T-helper 2 cell treated with Interferon-gamma antibody and Interleukin-4, amounts not matched to agents 5 μg/mL and 100 μg/mL, for 36 hours (primary cell): ENCODE data around the gene AOPEP.
"Not testable (repeated sequence)": the region's sequence is repeated elsewhere in the genome, so short reads cannot be mapped to it uniquely, and the experiment has no call there.

ENCODE experiments used
- DNase-seq: peaks from one replicate; pipeline ENCODE4 v3.0.0; 2021; ENCODE audit warnings: low spot score
- H3K27ac Mint-ChIP-seq: one replicate; pipeline ENCODE4 v1.8.0; 2021; ENCODE audit warnings: mild to moderate bottlenecking, mixed read lengths
- H3K27me3 Mint-ChIP-seq: one replicate; pipeline ENCODE4 v1.8.0; 2021; ENCODE audit warnings: low read depth, mixed read lengths
- H3K36me3 Mint-ChIP-seq: one replicate; pipeline ENCODE4 v1.8.0; 2021; ENCODE audit warnings: low read depth, mixed read lengths
- H3K4me1 Mint-ChIP-seq: one replicate; pipeline ENCODE4 v1.8.0; 2021; ENCODE audit warnings: low read depth, mixed read lengths
- H3K4me3 Mint-ChIP-seq: one replicate; pipeline ENCODE4 v1.8.0; 2022; ENCODE audit warnings: mild to moderate bottlenecking, moderate library complexity, mixed read lengths
- H3K9me3 Mint-ChIP-seq: one replicate; pipeline ENCODE4 v1.8.0; 2021; ENCODE audit warnings: mixed read lengths

The AOPEP gene

GRCh38 chr9:94956731-94957130 is 230.2 kb downstream of the AOPEP start:
- H3K27me3 Mint-ChIP-seq = no peaks in the 10 kb centered on the region

GRCh38 chr9:94960964-94961363 is 234.5 kb downstream of the AOPEP start:
- Mint-ChIP-seq H3K4me1 (no peaks in the 10 kb centered on the region), H3K27ac (no peak overlapping the region), H3K4me3 (no peak overlapping the region), H3K36me3 (peaks cover 1% of the 10 kb centered on the region), H3K27me3 (no peaks in the 10 kb centered on the region), H3K9me3 (no peaks in the 10 kb centered on the region)
- DNase-seq = no peak

More at GRCh38 chr9:94956731-94957130, 230.2 kb downstream of the AOPEP start:
- Mint-ChIP-seq H3K27ac (no peak overlapping the region), H3K9me3 (no peaks in the 10 kb centered on the region), H3K36me3 (peaks cover 5% of the 10 kb centered on the region), H3K4me3 (no peak overlapping the region), H3K4me1 (peaks cover 15% of the 10 kb centered on the region)
- DNase-seq = no peak

DNA sequence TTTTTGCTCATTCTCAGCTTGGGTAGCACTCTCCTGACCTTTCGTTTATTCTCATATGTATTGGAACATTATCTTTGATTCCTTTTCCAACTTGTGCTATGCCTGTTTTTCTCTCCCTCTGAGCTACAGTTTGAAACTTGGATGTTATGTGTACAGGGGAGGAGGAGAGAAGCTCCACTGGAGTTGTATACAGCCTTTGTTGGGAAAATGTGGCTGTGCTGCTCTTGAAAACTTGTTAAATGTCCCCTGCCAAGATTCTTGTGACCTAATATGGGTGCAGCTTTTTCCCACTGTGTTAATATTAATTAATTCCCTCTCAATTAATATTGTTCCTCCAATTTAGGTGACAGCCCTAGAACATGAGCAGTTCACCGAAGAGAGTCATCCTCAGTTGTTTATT is 235.4 kb downstream of the AOPEP start:
- no peaks in the 10 kb centered on the region for H3K9me3 Mint-ChIP-seq

GRCh38 chr9:94965631-94966030 is 239.1 kb downstream of the AOPEP start:
- H3K9me3 Mint-ChIP-seq, H3K36me3 Mint-ChIP-seq, H3K4me1 Mint-ChIP-seq, H3K27me3 Mint-ChIP-seq, DNase-seq, H3K4me3 Mint-ChIP-seq, H3K27ac Mint-ChIP-seq: not testable (repeated sequence)

More for the DNA sequence above, 235.4 kb downstream of the AOPEP start:
- Mint-ChIP-seq H3K4me3 (no peak overlapping the region), H3K4me1 (no peaks in the 10 kb centered on the region), H3K27me3 (no peaks in the 10 kb centered on the region), H3K27ac (no peak overlapping the region), H3K36me3 (no peaks in the 10 kb centered on the region)
- no peak for DNase-seq

DNA sequence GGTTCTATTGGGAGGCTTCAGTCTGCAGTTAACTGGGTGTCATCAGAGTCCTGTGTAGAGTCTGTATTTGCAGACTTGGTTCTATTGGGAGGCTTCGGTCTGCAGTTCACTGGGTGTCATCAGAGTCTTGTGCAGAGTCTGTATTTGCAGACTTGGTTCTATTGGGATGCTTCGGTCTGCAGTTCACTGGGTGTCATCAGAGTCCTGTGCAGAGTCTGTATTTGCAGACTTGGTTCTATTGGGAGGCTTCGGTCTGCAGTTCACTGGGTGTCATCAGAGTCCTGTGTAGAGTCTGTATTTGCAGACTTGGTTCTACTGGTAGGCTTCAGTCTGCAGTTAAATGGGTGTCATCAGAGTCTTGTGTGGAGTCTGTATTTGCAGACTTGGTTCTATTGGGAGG is 239.5 kb downstream of the AOPEP start:
- not testable (repeated sequence) for H3K36me3 Mint-ChIP-seq, H3K27ac Mint-ChIP-seq, H3K27me3 Mint-ChIP-seq, H3K9me3 Mint-ChIP-seq, DNase-seq, H3K4me3 Mint-ChIP-seq, H3K4me1 Mint-ChIP-seq

GRCh38 chr9:94967482-94967881 is 241.0 kb downstream of the AOPEP start:
- Mint-ChIP-seq H3K36me3 (no peaks in the 10 kb centered on the region), H3K27me3 (no peaks in the 10 kb centered on the region), H3K27ac (no peak overlapping the region), H3K9me3 (no peaks in the 10 kb centered on the region), H3K4me3 (no peak overlapping the region), H3K4me1 (no peaks in the 10 kb centered on the region)
- DNase-seq = no peak

DNA sequence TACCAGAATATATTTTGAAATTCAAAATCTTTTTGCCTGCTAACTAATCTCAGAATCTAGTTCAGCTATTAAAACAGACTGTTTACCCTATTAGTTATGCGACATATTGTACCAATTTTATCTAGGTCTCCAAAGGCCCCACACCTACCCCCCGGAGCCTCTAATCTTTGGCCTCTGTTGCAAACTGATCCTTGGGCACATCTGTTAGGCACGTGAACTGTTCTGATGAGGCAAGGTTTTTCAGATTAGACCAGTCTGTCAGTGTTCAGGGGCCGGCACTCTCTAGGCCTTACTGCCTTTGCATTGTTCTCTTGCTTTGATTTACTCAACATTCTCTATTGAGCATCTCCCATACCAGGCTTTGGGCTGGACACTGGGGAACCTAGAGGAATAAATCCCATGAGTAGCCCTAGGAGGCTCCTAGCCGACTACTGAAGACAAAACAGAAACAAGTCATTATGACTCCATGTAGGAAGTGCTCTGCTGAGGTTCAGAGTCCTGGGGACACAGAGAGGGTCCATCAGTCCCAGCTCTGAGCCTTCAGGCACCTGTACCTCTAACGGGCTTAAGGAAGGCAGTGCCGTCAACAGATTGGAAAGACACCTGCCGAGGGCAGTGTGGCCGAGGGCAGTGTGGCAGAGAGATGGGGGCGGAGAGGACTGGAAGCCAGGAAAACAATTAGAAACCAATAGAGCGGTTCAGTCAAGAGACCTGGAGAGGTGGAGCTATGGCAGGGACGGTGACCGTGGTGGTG is 245.1 kb downstream of the AOPEP start:
- Mint-ChIP-seq H3K4me3 (no peak overlapping the region), H3K4me1 (no peaks in the 10 kb centered on the region), H3K27me3 (no peaks in the 10 kb centered on the region), H3K27ac (no peak overlapping the region), H3K9me3 (no peaks in the 10 kb centered on the region), H3K36me3 (no peaks in the 10 kb centered on the region)
- DNase-seq = no peak

GRCh38 chr9:94973451-94973941 is 247.0 kb downstream of the AOPEP start:
- Mint-ChIP-seq H3K27ac (no peak overlapping the region), H3K4me3 (no peak overlapping the region), H3K9me3 (no peaks in the 10 kb centered on the region), H3K27me3 (no peaks in the 10 kb centered on the region), H3K4me1 (no peaks in the 10 kb centered on the region), H3K36me3 (no peaks in the 10 kb centered on the region)
- DNase-seq = no peak

DNA sequence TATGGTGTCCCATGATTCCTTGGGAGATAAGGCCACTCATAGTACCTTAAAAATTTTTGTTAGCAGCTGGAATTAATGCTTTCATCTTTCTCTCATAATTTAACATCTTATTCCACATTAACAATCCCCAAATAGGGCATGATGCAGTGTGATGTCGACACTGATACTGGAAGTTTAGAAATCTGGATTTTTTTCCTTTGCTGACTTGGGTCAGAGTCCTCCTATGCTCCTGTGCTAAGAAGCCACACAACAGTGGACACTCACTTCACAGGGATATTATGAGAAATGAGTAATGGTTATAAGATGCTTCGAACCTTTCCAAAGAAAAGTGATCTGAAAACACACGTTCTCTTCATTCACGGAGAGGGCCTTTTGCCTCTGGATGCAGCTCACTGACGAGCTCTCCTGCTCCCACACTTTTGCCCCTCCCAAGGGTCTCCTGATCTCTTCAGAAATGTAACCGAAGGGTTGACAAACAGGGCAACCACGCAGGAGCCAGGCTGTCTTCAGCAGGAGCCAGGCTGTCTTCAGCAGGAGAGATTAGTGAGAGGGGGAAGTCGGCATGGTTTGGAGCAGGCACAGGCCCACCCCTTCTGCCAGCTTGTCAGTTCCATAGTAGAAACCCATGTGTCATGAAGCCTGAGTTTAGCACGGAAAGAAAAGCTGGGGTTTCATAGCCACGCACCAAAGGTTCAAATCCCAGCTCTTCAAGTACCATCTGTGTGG is 247.8 kb downstream of the AOPEP start:
- H3K9me3 Mint-ChIP-seq = no peaks in the 10 kb centered on the region
- H3K4me1 Mint-ChIP-seq = no peaks in the 10 kb centered on the region
- no peaks in the 10 kb centered on the region for H3K27me3 Mint-ChIP-seq
- no peak for DNase-seq
- no peak overlapping the region for H3K27ac Mint-ChIP-seq
- H3K36me3 Mint-ChIP-seq = no peaks in the 10 kb centered on the region
- H3K4me3 Mint-ChIP-seq = no peak overlapping the region

- Mint-ChIP-seq H3K4me3 (no peak overlapping the region), H3K27me3 (no peaks in the 10 kb centered on the region), H3K9me3 (no peaks in the 10 kb centered on the region), H3K27ac (no peak overlapping the region), H3K36me3 (no peaks in the 10 kb centered on the region), H3K4me1 (no peaks in the 10 kb centered on the region)
- DNase-seq = no peak
These were observed 249.0 kb downstream of the AOPEP start for GRCh38 chr9:94975480-94975879.

- Mint-ChIP-seq H3K27me3 (no peaks in the 10 kb centered on the region), H3K36me3 (no peaks in the 10 kb centered on the region), H3K9me3 (no peaks in the 10 kb centered on the region), H3K4me1 (no peaks in the 10 kb centered on the region), H3K27ac (no peak overlapping the region), H3K4me3 (no peak overlapping the region)
- no peak for DNase-seq
These were observed 249.6 kb downstream of the AOPEP start for GRCh38 chr9:94976077-94976476.

DNA sequence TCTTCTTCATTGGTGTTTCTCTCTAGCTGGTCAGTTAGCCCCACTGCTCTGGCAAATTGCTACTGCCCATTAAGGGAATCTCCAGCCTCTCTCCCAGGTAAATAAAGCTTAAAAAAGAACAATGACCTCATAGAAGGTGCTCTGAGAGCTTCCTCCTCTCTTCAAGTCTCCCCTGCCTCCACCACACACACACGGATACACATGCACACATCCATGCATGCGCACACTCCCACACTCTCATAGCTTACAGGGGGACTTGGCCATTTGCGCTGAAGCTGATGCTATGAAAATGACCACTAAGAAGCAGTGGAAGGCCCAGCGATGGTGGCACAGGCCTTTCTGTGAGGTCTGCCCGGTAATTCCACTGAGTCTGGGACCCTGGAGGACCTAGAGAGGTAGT is 250.9 kb downstream of the AOPEP start:
- peaks cover 2% of the 10 kb centered on the region for H3K4me1 Mint-ChIP-seq
- no peaks in the 10 kb centered on the region for H3K36me3 Mint-ChIP-seq
- DNase-seq = no peak
- H3K27me3 Mint-ChIP-seq = no peaks in the 10 kb centered on the region
- no peak overlapping the region for H3K27ac Mint-ChIP-seq
- H3K4me3 Mint-ChIP-seq = no peak overlapping the region
- H3K9me3 Mint-ChIP-seq = no peaks in the 10 kb centered on the region

GRCh38 chr9:94979904-94980507 is 253.5 kb downstream of the AOPEP start:
- Mint-ChIP-seq H3K36me3 (no peaks in the 10 kb centered on the region), H3K4me3 (no peak overlapping the region), H3K9me3 (no peaks in the 10 kb centered on the region), H3K27me3 (no peaks in the 10 kb centered on the region), H3K4me1 (peaks cover 6% of the 10 kb centered on the region), H3K27ac (no peak overlapping the region)
- no peak for DNase-seq

DNA sequence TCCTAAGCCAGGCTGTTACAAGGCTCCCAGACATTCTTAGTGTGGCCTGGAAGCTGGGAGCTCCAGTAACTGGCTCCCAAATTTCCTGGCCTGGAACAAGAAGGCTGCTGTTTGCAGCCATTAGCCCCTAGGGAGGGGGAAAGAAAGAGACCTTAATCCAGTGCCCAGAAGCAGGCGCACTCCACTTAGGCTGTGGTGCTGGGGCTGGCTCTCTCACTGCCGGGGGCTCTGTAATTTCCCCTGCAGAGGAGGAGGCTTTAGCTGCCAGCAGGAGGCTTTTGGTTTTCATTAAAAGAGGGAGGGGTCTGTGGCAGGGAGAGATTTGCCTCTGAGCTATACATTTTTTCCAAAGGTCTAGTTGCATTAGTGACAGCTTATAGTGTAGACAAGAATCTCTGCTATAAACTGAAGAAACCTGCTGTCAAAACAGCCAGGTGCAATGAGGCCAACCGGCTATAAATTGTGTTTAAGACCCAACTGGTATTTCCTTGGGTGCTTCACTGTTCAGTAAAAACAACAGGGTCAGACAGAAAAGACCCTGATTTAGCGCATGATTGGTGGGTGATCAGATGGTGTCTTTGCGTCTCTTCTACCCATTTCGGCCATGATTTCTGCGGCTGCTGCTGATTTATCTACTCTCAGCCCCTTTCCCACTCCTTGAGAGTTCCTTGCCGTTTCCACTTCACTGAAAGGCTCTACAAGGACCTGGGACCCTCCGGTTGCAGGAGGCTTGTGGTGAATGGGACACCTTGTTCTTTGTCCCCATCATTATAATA is 254.6 kb downstream of the AOPEP start:
- H3K4me1 Mint-ChIP-seq = peaks cover 6% of the 10 kb centered on the region
- H3K4me3 Mint-ChIP-seq = no peak overlapping the region
- DNase-seq = no peak
- no peak overlapping the region for H3K27ac Mint-ChIP-seq
- H3K27me3 Mint-ChIP-seq = no peaks in the 10 kb centered on the region
- no peaks in the 10 kb centered on the region for H3K36me3 Mint-ChIP-seq
- H3K9me3 Mint-ChIP-seq = no peaks in the 10 kb centered on the region
